ENCODE results near the gene PCSK4. TPM values are rescaled to one million over a fixed set of nuclear protein-coding genes. Genes with fewer than 3 reads are reported as not detected.
A peak's percentile ranks its signal among the peaks of the same experiment; 100 is the strongest.

Gene PCSK4
- total RNA-seq, 1 donor from 2014 or later, result 1.6 TPM

GRCh38 chr19:1446713-1447481 lies 43.3 kb downstream of the PCSK4 start:
- Histone ChIP-seq H3K4me3 (ENCODE audit: low read depth, low read length) (no peak overlapping the region), H3K27me3 (ENCODE audit: control insufficient read depth, insufficient read depth, low read length) (peaks cover 62% of the 10 kb centered on the region), H3K36me3 (ENCODE audit: control insufficient read depth, insufficient read depth, low read length) (no peaks in the 10 kb centered on the region)
- no peak for TF ChIP-seq CTCF (IDR thresholded peaks at IDR 0.05; ENCODE audit: insufficient read depth, low read length, poor library complexity, severe bottlenecking)
- no peak for DNase-seq (ENCODE audit: low read depth)

- H3K27me3 ChIP-seq (ENCODE audit: control insufficient read depth, insufficient read depth, low read length), result peaks cover 55% of the 10 kb centered on the region
- peak overlapping the region; percentile 20 for H3K4me3 ChIP-seq (ENCODE audit: low read depth, low read length)
- no peak for DNase-seq (ENCODE audit: low read depth)
- no peaks in the 10 kb centered on the region for H3K36me3 ChIP-seq (ENCODE audit: control insufficient read depth, insufficient read depth, low read length)
- no peak for TF ChIP-seq CTCF (IDR thresholded peaks at IDR 0.05; ENCODE audit: insufficient read depth, low read length, poor library complexity, severe bottlenecking)
Measured at GRCh38 chr19:1445932-1446712, 44.0 kb downstream of the PCSK4 start.

GRCh38 chr19:1445185-1445931 lies 44.8 kb downstream of the PCSK4 start:
- DNase-seq (ENCODE audit: low read depth), result no peak
- peak; percentile 40 for TF ChIP-seq CTCF (IDR thresholded peaks at IDR 0.05; ENCODE audit: insufficient read depth, low read length, poor library complexity, severe bottlenecking)
- Histone ChIP-seq H3K27me3 (ENCODE audit: control insufficient read depth, insufficient read depth, low read length) (peaks cover 47% of the 10 kb centered on the region), H3K36me3 (ENCODE audit: control insufficient read depth, insufficient read depth, low read length) (peaks cover 1% of the 10 kb centered on the region), H3K4me3 (ENCODE audit: low read depth, low read length) (peak overlapping the region; percentile 29)

GRCh38 chr19:1441677-1442438 lies 48.3 kb downstream of the PCSK4 start:
- no peak overlapping the region for H3K4me3 ChIP-seq (ENCODE audit: low read depth, low read length)
- no peak for TF ChIP-seq CTCF (IDR thresholded peaks at IDR 0.05; ENCODE audit: insufficient read depth, low read length, poor library complexity, severe bottlenecking)
- H3K27me3 ChIP-seq (ENCODE audit: control insufficient read depth, insufficient read depth, low read length), result peaks cover 17% of the 10 kb centered on the region
- no peak for DNase-seq (ENCODE audit: low read depth)
- H3K36me3 ChIP-seq (ENCODE audit: control insufficient read depth, insufficient read depth, low read length), result peaks cover 1% of the 10 kb centered on the region

- no peak for DNase-seq (ENCODE audit: low read depth)
- Histone ChIP-seq H3K4me3 (ENCODE audit: low read depth, low read length) (no peak overlapping the region), H3K36me3 (ENCODE audit: control insufficient read depth, insufficient read depth, low read length) (peaks cover 1% of the 10 kb centered on the region), H3K27me3 (ENCODE audit: control insufficient read depth, insufficient read depth, low read length) (peaks cover 8% of the 10 kb centered on the region)
- TF ChIP-seq CTCF (IDR thresholded peaks at IDR 0.05; ENCODE audit: insufficient read depth, low read length, poor library complexity, severe bottlenecking), result no peak
Measured at GRCh38 chr19:1441022-1441426, 49.1 kb downstream of the PCSK4 start.

Data from kidney epithelial cell (primary cell).